Measurements from ENCODE around the gene ZDHHC6.
"Not testable (repeated sequence)": the region's sequence is repeated elsewhere in the genome, so short reads cannot be mapped to it uniquely, and the experiment has no call there.

Gene ZDHHC6

GRCh38 chr10:112393341-112393740 lies 53.4 kb downstream of the ZDHHC6 start:
- DNase-seq (ENCODE audit: low spot score) (no peak), FAIRE-seq (no peak)

- DNase-seq (ENCODE audit: low spot score), result no peak
- no peak for FAIRE-seq
Observed at GRCh38 chr10:112390125-112390703, 56.5 kb downstream of the ZDHHC6 start.

GRCh38 chr10:112389271-112389822 lies 57.4 kb downstream of the ZDHHC6 start:
- DNase-seq (ENCODE audit: low spot score) (peak; percentile 28), FAIRE-seq (no peak)

- no peak for FAIRE-seq
Observed at GRCh38 chr10:112388548-112388947, 58.2 kb downstream of the ZDHHC6 start.

GRCh38 chr10:112388056-112388455 lies 58.7 kb downstream of the ZDHHC6 start:
- DNase-seq (ENCODE audit: low spot score); FAIRE-seq: not testable (repeated sequence)

More at GRCh38 chr10:112388548-112388947, 58.2 kb downstream of the ZDHHC6 start:
- DNase-seq (ENCODE audit: low spot score), result no peak

- no peak for FAIRE-seq
- no peak for DNase-seq (ENCODE audit: low spot score)
Observed at GRCh38 chr10:112385201-112385600, 61.5 kb downstream of the ZDHHC6 start.

- FAIRE-seq (no peak), DNase-seq (ENCODE audit: low spot score) (no peak)
Observed at GRCh38 chr10:112384141-112384540, 62.6 kb downstream of the ZDHHC6 start.

GRCh38 chr10:112383325-112383724 lies 63.4 kb downstream of the ZDHHC6 start:
- FAIRE-seq, result no peak
- peak; percentile 42 for DNase-seq (ENCODE audit: low spot score)

- FAIRE-seq (no peak), DNase-seq (ENCODE audit: low spot score) (no peak)
Observed at GRCh38 chr10:112382515-112383235, 64.0 kb downstream of the ZDHHC6 start.
